H1 (cell line): Measurements from ENCODE around the gene IDI2. TPM values are rescaled to one million over a fixed set of nuclear protein-coding genes. Genes with fewer than 3 reads are reported as not detected.

Experiments used
- CTCF ChIA-PET: fragments of 300-600 bp; sonication (Branson Sonifier 250); formaldehyde crosslinking; loops from one replicate; lab custom pipeline; 2021; ENCODE audit not compliant: partially characterized antibody; lab: Charles Lee
- POLR2A ChIA-PET: fragments of 300-600 bp; sonication (Branson Sonifier 250); formaldehyde crosslinking; loops from one replicate; lab custom pipeline; 2021; ENCODE audit warnings: inconsistent platforms; ENCODE audit not compliant: partially characterized antibody; lab: Charles Lee
- DNase-seq, 2 experiments: peaks; one replicate each; pipeline versions ENCODE4 v3.0.0 to v3.0.0-alpha.2; 2010 to 2022; ENCODE audit warnings: low spot score in 2 of 2, low read depth in 1 of 2, mixed read lengths in 1 of 2
- FAIRE-seq: peaks from 2 replicates; lab custom pipeline; 2011; peaks lifted over from hg19 to GRCh38; lab: Jason Lieb, UNC
- H2AFZ ChIP-seq: 2 replicates; pipeline ENCODE4 v1.8.1; 2012; ENCODE audit warnings: low read length, inconsistent platforms
- H2AK5ac ChIP-seq: 2 replicates; pipeline ENCODE4 v1.6.1; 2013; ENCODE audit warnings: low read depth, low read length
- H2BK120ac ChIP-seq: replicated peaks from 2 replicates; pipeline ENCODE3; 2013; ENCODE audit warnings: low read depth, low read length, inconsistent platforms
- H2BK12ac ChIP-seq: 2 replicates; pipeline ENCODE4 v1.6.1; 2013; ENCODE audit warnings: low read depth, low read length
- H2BK15ac ChIP-seq: 2 replicates; pipeline ENCODE4 v1.6.1; 2013; ENCODE audit warnings: low read length
- H2BK20ac ChIP-seq: 2 replicates; pipeline ENCODE4 v1.6.1; 2013; ENCODE audit warnings: low read length
- H2BK5ac ChIP-seq: 2 replicates; pipeline ENCODE4 v1.6.1; 2013; ENCODE audit warnings: low read depth, low read length
- H3K14ac ChIP-seq: 2 replicates; pipeline ENCODE4 v1.6.1; 2013; ENCODE audit warnings: inconsistent platforms; ENCODE audit not compliant: insufficient read length
- H3K18ac ChIP-seq: 2 replicates; pipeline ENCODE4 v1.6.1; 2013; ENCODE audit warnings: low read length; ENCODE audit errors: extremely low read depth
- H3K23ac ChIP-seq: 2 replicates; pipeline ENCODE4 v1.6.1; 2013; ENCODE audit warnings: inconsistent platforms; ENCODE audit not compliant: insufficient read length
- H3K23me2 ChIP-seq: 2 replicates; pipeline ENCODE4 v1.6.1; 2013; ENCODE audit warnings: low read depth, low read length
- H3K27ac ChIP-seq: 2 replicates; pipeline ENCODE4 v1.6.1; 2011; ENCODE audit warnings: low read depth, low read length, inconsistent platforms
- H3K27me3 ChIP-seq, 4 experiments: replicated peaks in 1 of 4; 1 replicate in 1 of 4; 2 replicates in 3 of 4; pipeline versions ENCODE4 v1.6.1 to v1.8.1; 2011 to 2013; ENCODE audit warnings: low read length in 3 of 4, mild to moderate bottlenecking in 3 of 4, inconsistent platforms in 2 of 4, mixed read lengths in 2 of 4, moderate library complexity in 1 of 4; ENCODE audit not compliant: control insufficient read depth in 3 of 4, insufficient read depth in 3 of 4; ENCODE audit errors: extremely low read depth in 1 of 4
- H3K36me3 ChIP-seq, 4 experiments: 2 replicates each; pipeline versions ENCODE4 v1.6.1 to v1.8.1; 2011 to 2013; ENCODE audit warnings: mild to moderate bottlenecking in 4 of 4, low read length in 3 of 4, moderate library complexity in 2 of 4, control low read depth in 1 of 4, inconsistent platforms in 1 of 4; ENCODE audit not compliant: insufficient read depth in 4 of 4, control insufficient read depth in 2 of 4
- H3K4ac ChIP-seq: replicated peaks from 2 replicates; pipeline ENCODE3; 2013; ENCODE audit warnings: low read length, low read depth, mixed read lengths, inconsistent platforms; ENCODE audit not compliant: insufficient read length
- H3K4me1 ChIP-seq, 4 experiments: replicated peaks in 1 of 4; 1 replicate in 1 of 4; 2 replicates in 3 of 4; pipeline versions ENCODE4 v1.6.1 to v1.8.1; 2011 to 2013; ENCODE audit warnings: low read length in 3 of 4, inconsistent platforms in 2 of 4, mixed read lengths in 1 of 4; ENCODE audit not compliant: insufficient read depth in 4 of 4, control insufficient read depth in 3 of 4
- H3K4me2 ChIP-seq, 2 experiments: 2 replicates each; pipeline versions ENCODE4 v1.6.1 to v1.8.1; 2011 to 2013; ENCODE audit warnings: low read depth in 2 of 2, low read length in 2 of 2, control low read depth in 1 of 2, inconsistent platforms in 1 of 2, mild to moderate bottlenecking in 1 of 2; ENCODE audit not compliant: insufficient read depth in 1 of 2
- H3K4me3 ChIP-seq, 4 experiments: fragments of 200-600, 300-600 bp in 1 of 4; sonication (generic), shearing (Covaris generic), sonication (Bioruptor Twin) in 1 of 4; 2 replicates each; pipeline versions ENCODE4 v1.5.1 to v1.8.1; 2011 to 2016; ENCODE audit warnings: low read length in 4 of 4, low read depth in 3 of 4, control low read depth in 2 of 4, inconsistent platforms in 2 of 4, mild to moderate bottlenecking in 2 of 4, mixed read lengths in 1 of 4, moderate library complexity in 1 of 4; ENCODE audit not compliant: insufficient read depth in 2 of 4; ENCODE audit errors: extremely low read depth in 1 of 4
- H3K56ac ChIP-seq: replicated peaks from 2 replicates; pipeline ENCODE3; 2013; ENCODE audit warnings: low read depth, mild to moderate bottlenecking, mixed read lengths, low read length, inconsistent platforms; ENCODE audit not compliant: insufficient read length
- H3K79me1 ChIP-seq: 2 replicates; pipeline ENCODE4 v1.6.1; 2013; ENCODE audit warnings: low read depth, low read length, control low read depth
- H3K79me2 ChIP-seq, 2 experiments: 2 replicates each; pipeline versions ENCODE4 v1.6.1 to v1.8.1; 2012 to 2013; ENCODE audit warnings: low read length in 2 of 2, mild to moderate bottlenecking in 2 of 2, inconsistent platforms in 1 of 2; ENCODE audit not compliant: insufficient read depth in 2 of 2, control insufficient read depth in 1 of 2
- H3K9ac ChIP-seq, 4 experiments: replicated peaks in 1 of 4; 1 replicate in 1 of 4; 2 replicates in 3 of 4; pipeline versions ENCODE4 v1.6.1 to v1.8.1; 2011 to 2013; ENCODE audit warnings: low read depth in 3 of 4, low read length in 3 of 4, control low read depth in 2 of 4, mild to moderate bottlenecking in 2 of 4, moderate library complexity in 2 of 4, inconsistent platforms in 1 of 4; ENCODE audit errors: extremely low read depth in 1 of 4
- H3K9me3 ChIP-seq, 2 experiments: 2 replicates each; pipeline versions ENCODE4 v1.6.1 to v1.8.1; 2012 to 2013; ENCODE audit warnings: mild to moderate bottlenecking in 2 of 2, moderate library complexity in 2 of 2, control low read depth in 1 of 2, inconsistent platforms in 1 of 2, low read depth in 1 of 2, low read length in 1 of 2, mixed read lengths in 1 of 2; ENCODE audit not compliant: insufficient read depth in 2 of 2
- H4K20me1 ChIP-seq, 2 experiments: replicated peaks in 1 of 2; 2 replicates each; pipeline versions ENCODE3 to v1.8.1; 2011 to 2013; ENCODE audit warnings: inconsistent platforms in 2 of 2, low read length in 2 of 2, mild to moderate bottlenecking in 1 of 2; ENCODE audit not compliant: insufficient read depth in 2 of 2, control insufficient read depth in 1 of 2
- H4K5ac ChIP-seq: 2 replicates; pipeline ENCODE4 v1.6.1; 2013; ENCODE audit warnings: low read length, low read depth, mixed read lengths, inconsistent platforms; ENCODE audit not compliant: insufficient read length
- H4K8ac ChIP-seq: 2 replicates; pipeline ENCODE4 v1.8.0; 2013; ENCODE audit warnings: mild to moderate bottlenecking, moderate library complexity, low read length, inconsistent platforms; ENCODE audit not compliant: insufficient read depth; ENCODE audit errors: extremely low read depth
- H4K91ac ChIP-seq: replicated peaks from 2 replicates; pipeline ENCODE3; 2013; ENCODE audit warnings: low read length, mixed read lengths, inconsistent platforms; ENCODE audit not compliant: insufficient read length
- BCL11A ChIP-seq, 2 experiments: IDR thresholded peaks; one replicate each; pipeline ENCODE4 v1.6.1; 2011; ENCODE audit warnings: low read depth in 2 of 2, low read length in 2 of 2, mild to moderate bottlenecking in 2 of 2
- BRCA1 ChIP-seq: IDR thresholded peaks from 2 replicates; pipeline ENCODE4 v1.6.1; 2012; ENCODE audit warnings: low read depth, low read length, improper control_type of control experiment
- CREB1 ChIP-seq: IDR thresholded peaks from 2 replicates; pipeline ENCODE4 v1.6.1; 2012; ENCODE audit warnings: inconsistent platforms
- E2F6 ChIP-seq: IDR thresholded peaks from 2 replicates; pipeline ENCODE4 v1.6.1; 2012; ENCODE audit warnings: inconsistent platforms
- EGR1 ChIP-seq: IDR thresholded peaks from 2 replicates; pipeline ENCODE4 v1.6.1; 2011; ENCODE audit warnings: low read depth, low read length, borderline replicate concordance
- EP300 ChIP-seq, 2 experiments: IDR thresholded peaks; 1 replicate in 1 of 2; 2 replicates in 1 of 2; pipeline ENCODE4 v1.6.1; 2011 to 2012; ENCODE audit warnings: low read depth in 2 of 2, low read length in 2 of 2, mild to moderate bottlenecking in 2 of 2, borderline replicate concordance in 1 of 2, inconsistent platforms in 1 of 2, moderate library complexity in 1 of 2
- KDM5A ChIP-seq: fragments of 200-600 bp; IDR thresholded peaks from 2 replicates; pipeline ENCODE4 v1.7.1; 2012; ENCODE audit warnings: mild to moderate bottlenecking, low read length, inconsistent platforms, mixed read lengths
- MAFK ChIP-seq: IDR thresholded peaks from 2 replicates; pipeline ENCODE4 v1.6.1; 2012; ENCODE audit warnings: low read depth, mild to moderate bottlenecking, improper control_type of control experiment, low read length
- POLR2AphosphoS5 ChIP-seq: IDR thresholded peaks from 2 replicates; pipeline ENCODE4 v1.6.1; 2011; ENCODE audit warnings: low read depth, low read length
- TBP ChIP-seq: IDR thresholded peaks from 2 replicates; pipeline ENCODE4 v1.6.1; 2011; ENCODE audit warnings: low read depth, low read length, improper control_type of control experiment
- WGBS, 2 experiments: shearing (Covaris generic) in 1 of 2; methylation state at CpG; one replicate each; pipeline versions ENCODE4 v1.1.6 to v1.1.7; 2013 to 2015; ENCODE audit warnings: low lambda C conversion rate in 2 of 2, mixed read lengths in 2 of 2, inconsistent platforms in 1 of 2, low coverage in 1 of 2, missing lambda C conversion rate in 1 of 2; ENCODE audit not compliant: insufficient replicate concordance in 2 of 2, insufficient coverage in 1 of 2, insufficient read length in 1 of 2; ENCODE audit errors: extremely low coverage in 1 of 2, missing lambda C conversion rate in 1 of 2; 5-methylcytosine and 5-hydroxymethylcytosine counted together
- polyA plus RNA-seq, 7 experiments: library from polyadenylated mRNA; depleted of rRNA in 3 of 7; stranded (reverse) in 5 of 7; unstranded in 2 of 7; fragments of >200 nt in 5 of 7; fragments of 200-250 nt in 2 of 7; gene quantifications; 1 replicate in 5 of 7; 2 replicates in 1 of 7; 4 replicates in 1 of 7; pipeline versions ENCODE4 v1.2.1 to v1.2.3, GENCODE V29; 2011 to 2013; ENCODE audit warnings: missing spikeins in 2 of 7, mixed read lengths in 2 of 7
- total RNA-seq: library from RNA; stranded (reverse); fragmentation: NEBNext Ultra II Directional; extraction: Animal tissue kit (Norgen Biotek cat#: 25700); gene quantifications from 2 replicates; pipeline ENCODE4 v1.2.1, GENCODE V29; 2021

The IDI2 gene
- total and polyA plus RNA-seq, 2 of the 8 experiments (the other 6 are each of a cell fraction or from before 2014, with no cell fraction given) = not detected

- Histone ChIP-seq H3K27ac (no peak overlapping the region; the same call in 1 of the 2 replicates), H3K79me2 (no peaks in the 10 kb centered on the region), H2AFZ (peak overlapping the region; percentile 17; the same call in 1 of the 2 replicates), H4K20me1 (no peaks in the 10 kb centered on the region), H4K8ac (no peak overlapping the region), H3K18ac (no peak overlapping the region), H2AK5ac (no peak overlapping the region), H2BK20ac (no peak overlapping the region), H3K9me3 (peaks cover 6 to 9% of the 10 kb centered on the region in 2 experiments), H3K23ac (no peak overlapping the region), H3K36me3 (no peaks in the 10 kb centered on the region), H2BK15ac (no peak overlapping the region; the same call in 1 of the 2 replicates), H3K56ac (no peak overlapping the region), H3K9ac (no peak overlapping the region), H3K4me3 (no peak overlapping the region), H4K91ac (no peak overlapping the region), H3K4me2 (peak overlapping the region in 1 of 2 experiments; percentile 12; a peak in 1 of 4 replicates), H2BK12ac (no peak overlapping the region), H3K14ac (no peak overlapping the region), H2BK5ac (no peak overlapping the region), H2BK120ac (no peak overlapping the region), H3K27me3 (no peaks in the 10 kb centered on the region), H3K4me1 (peaks cover 0 to 10% (median 3%) of the 10 kb centered on the region in 4 experiments; a peak in 4 of 7 replicates), H3K79me1 (no peaks in the 10 kb centered on the region), H3K23me2 (no peaks in the 10 kb centered on the region), H4K5ac (no peak overlapping the region), H3K4ac (no peak overlapping the region)
- ChIA-PET POLR2A (interaction anchor here (0.9 to 3.7 kb wide), 6 partner anchors 10 to 82 kb away, joined by 3 to 34 read pairs (median 4); partner anchors contain the start of genes GTPBP4 and WDR37), CTCF (interaction anchor here (1.3 to 3.6 kb wide), 2 partner anchors 12 kb away, joined by 3 to 16 read pairs; no protein-coding TSS in a partner anchor)
- no peak for DNase-seq
- no peak for TF ChIP-seq CREB1
- TF ChIP-seq E2F6 = no peak
- TF ChIP-seq KDM5A = no peak
- no peak for TF ChIP-seq EGR1
- no peak for TF ChIP-seq POLR2AphosphoS5
- TF ChIP-seq EP300 (IDR thresholded peaks at IDR 0.05; ENCODE audit: borderline replicate concordance in 1 of 2, low read depth in 2 of 2, low read length in 2 of 2) = no peak
- TF ChIP-seq BRCA1 = no peak
- TF ChIP-seq MAFK = no peak
- TF ChIP-seq TBP = no peak
- no peak for TF ChIP-seq BCL11A (IDR thresholded peaks at IDR 0.05; ENCODE audit: low read depth in 2 of 2, low read length in 2 of 2)
- 84% methylated on average over 20 of the region's 20 CpGs; no CpG with 5 or more reads in 1 of the 2 experiments for WGBS, 2 experiments
- no peak for FAIRE-seq
Measured at GRCh38 chr10:974038-974784, 51.4 kb downstream of the IDI2 start.
